ENCODE data around the gene UBE2R2. TPM values are rescaled to one million over a fixed set of nuclear protein-coding genes. Genes with fewer than 3 reads are reported as not detected.
"Not testable (repeated sequence)": the region's sequence is repeated elsewhere in the genome, so short reads cannot be mapped to it uniquely, and the experiment has no call there.

Gene UBE2R2
- total and polyA plus RNA-seq, 2 of the 8 experiments (the other 6 are each of a cell fraction or from before 2014, with no cell fraction given), result 19.4 to 42.1 TPM

DNA sequence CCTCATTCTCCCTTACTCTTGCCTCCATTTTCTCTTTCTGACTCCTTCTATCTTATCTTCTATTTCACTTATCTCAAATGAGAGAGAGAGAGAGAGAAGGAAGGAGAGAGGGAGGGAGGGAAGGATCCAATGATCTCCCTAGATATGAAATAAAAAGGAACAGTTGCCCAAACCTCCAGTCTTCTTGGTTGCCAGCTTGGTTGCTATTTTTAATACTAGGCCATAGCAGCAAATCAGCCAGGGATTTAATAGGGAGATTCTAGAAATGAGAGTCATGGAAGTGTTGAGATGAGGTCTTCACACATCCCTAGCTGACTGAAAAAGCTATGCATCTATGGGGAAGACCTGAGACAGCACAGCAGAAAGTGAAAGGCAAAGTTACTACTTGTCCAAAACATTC, 43.8 kb upstream of the UBE2R2 start:
- H3K4me2 ChIP-seq (ENCODE audit: insufficient read depth in 1 of 2, low read depth in 2 of 2, low read length in 2 of 2); H2BK20ac ChIP-seq (ENCODE audit: low read length); H3K79me1 ChIP-seq (ENCODE audit: low read depth, low read length); H2BK5ac ChIP-seq (ENCODE audit: low read depth, low read length); DNase-seq (ENCODE audit: low read depth in 1 of 2, low spot score in 2 of 2); H2AFZ ChIP-seq (ENCODE audit: low read length); H3K36me3 ChIP-seq (ENCODE audit: control insufficient read depth in 2 of 4, insufficient read depth in 4 of 4, low read length in 3 of 4); H3K56ac ChIP-seq (replicated peaks; ENCODE audit: insufficient read length, low read depth, low read length); H3K23ac ChIP-seq (ENCODE audit: insufficient read length); H3K23me2 ChIP-seq (ENCODE audit: low read depth, low read length); H2AK5ac ChIP-seq (ENCODE audit: low read depth, low read length); H2BK15ac ChIP-seq (ENCODE audit: low read length); POLR2A ChIA-PET (ENCODE audit: partially characterized antibody); H3K9ac ChIP-seq (replicated peaks in 1 of 4; ENCODE audit: extremely low read depth in 1 of 4, low read depth in 3 of 4, low read length in 3 of 4); H3K27ac ChIP-seq (ENCODE audit: low read depth, low read length); H2BK120ac ChIP-seq (replicated peaks; ENCODE audit: low read depth, low read length); H4K91ac ChIP-seq (replicated peaks; ENCODE audit: insufficient read length, low read length); H3K4me1 ChIP-seq (replicated peaks in 1 of 4; ENCODE audit: control insufficient read depth in 3 of 4, insufficient read depth in 4 of 4, low read length in 3 of 4); H4K5ac ChIP-seq (ENCODE audit: insufficient read length, low read depth, low read length); H3K18ac ChIP-seq (ENCODE audit: extremely low read depth, low read length); H3K4me3 ChIP-seq (ENCODE audit: extremely low read depth in 1 of 4, insufficient read depth in 2 of 4, low read depth in 3 of 4, low read length in 4 of 4); H3K14ac ChIP-seq (ENCODE audit: insufficient read length); H3K27me3 ChIP-seq (replicated peaks in 1 of 4; ENCODE audit: control insufficient read depth in 3 of 4, extremely low read depth in 1 of 4, insufficient read depth in 3 of 4, low read length in 3 of 4); H3K79me2 ChIP-seq (ENCODE audit: control insufficient read depth in 1 of 2, insufficient read depth in 2 of 2, low read length in 2 of 2); H4K8ac ChIP-seq (ENCODE audit: extremely low read depth, insufficient read depth, low read length); H4K20me1 ChIP-seq (replicated peaks in 1 of 2; ENCODE audit: control insufficient read depth in 1 of 2, insufficient read depth in 2 of 2, low read length in 2 of 2); FAIRE-seq; H3K4ac ChIP-seq (replicated peaks; ENCODE audit: insufficient read length, low read depth, low read length); H3K9me3 ChIP-seq (ENCODE audit: insufficient read depth in 2 of 2, low read depth in 1 of 2, low read length in 1 of 2); H2BK12ac ChIP-seq (ENCODE audit: low read depth, low read length): not testable (repeated sequence)
- CTCF ChIA-PET (ENCODE audit: partially characterized antibody), result interaction anchor here (1.0 kb wide), 1 partner anchor 34 kb away, joined by 4 read pairs; no protein-coding TSS in a partner anchor

DNA sequence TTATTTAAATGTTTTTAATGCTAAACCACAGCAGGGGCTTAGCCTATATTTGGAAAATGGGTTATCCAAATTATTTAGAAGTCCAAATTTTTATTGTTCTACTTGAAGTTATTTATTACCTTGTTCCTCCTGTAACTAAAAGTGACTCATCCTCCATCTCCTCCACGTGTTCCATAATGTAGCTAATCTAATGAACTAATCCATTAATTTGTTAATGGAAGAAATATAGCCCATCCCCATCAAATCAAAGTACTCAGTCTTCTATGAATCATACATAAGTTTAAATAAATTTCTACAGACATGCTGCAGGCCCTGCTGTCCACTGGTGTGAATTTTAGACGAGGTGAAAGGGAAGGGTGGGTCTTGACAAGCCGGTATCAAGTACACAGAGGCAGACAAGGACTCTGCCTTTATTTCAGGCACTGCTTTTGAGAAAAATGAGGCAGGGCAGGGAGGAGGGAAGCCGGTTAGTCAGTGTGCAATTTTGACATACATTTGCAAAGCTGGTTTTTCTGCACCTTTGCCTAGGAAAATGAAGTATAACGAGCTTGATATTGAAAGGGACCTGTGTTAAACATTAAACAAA, 42.8 kb upstream of the UBE2R2 start:
- H2BK12ac ChIP-seq (ENCODE audit: low read depth, low read length); H3K4me3 ChIP-seq (ENCODE audit: extremely low read depth in 1 of 4, insufficient read depth in 2 of 4, low read depth in 3 of 4, low read length in 4 of 4); H3K14ac ChIP-seq (ENCODE audit: insufficient read length); H3K36me3 ChIP-seq (ENCODE audit: control insufficient read depth in 2 of 4, insufficient read depth in 4 of 4, low read length in 3 of 4); H3K4ac ChIP-seq (replicated peaks; ENCODE audit: insufficient read length, low read depth, low read length); H3K9me3 ChIP-seq (ENCODE audit: insufficient read depth in 2 of 2, low read depth in 1 of 2, low read length in 1 of 2); H3K4me2 ChIP-seq (ENCODE audit: insufficient read depth in 1 of 2, low read depth in 2 of 2, low read length in 2 of 2); H3K9ac ChIP-seq (replicated peaks in 1 of 4; ENCODE audit: extremely low read depth in 1 of 4, low read depth in 3 of 4, low read length in 3 of 4); H3K18ac ChIP-seq (ENCODE audit: extremely low read depth, low read length); H3K56ac ChIP-seq (replicated peaks; ENCODE audit: insufficient read length, low read depth, low read length); H3K79me2 ChIP-seq (ENCODE audit: control insufficient read depth in 1 of 2, insufficient read depth in 2 of 2, low read length in 2 of 2); H3K27ac ChIP-seq (ENCODE audit: low read depth, low read length); H2BK20ac ChIP-seq (ENCODE audit: low read length); H3K27me3 ChIP-seq (replicated peaks in 1 of 4; ENCODE audit: control insufficient read depth in 3 of 4, extremely low read depth in 1 of 4, insufficient read depth in 3 of 4, low read length in 3 of 4); H3K4me1 ChIP-seq (replicated peaks in 1 of 4; ENCODE audit: control insufficient read depth in 3 of 4, insufficient read depth in 4 of 4, low read length in 3 of 4); H4K5ac ChIP-seq (ENCODE audit: insufficient read length, low read depth, low read length); H4K20me1 ChIP-seq (replicated peaks in 1 of 2; ENCODE audit: control insufficient read depth in 1 of 2, insufficient read depth in 2 of 2, low read length in 2 of 2); H3K23me2 ChIP-seq (ENCODE audit: low read depth, low read length); H2BK5ac ChIP-seq (ENCODE audit: low read depth, low read length); H2BK120ac ChIP-seq (replicated peaks; ENCODE audit: low read depth, low read length); H2AFZ ChIP-seq (ENCODE audit: low read length); H4K8ac ChIP-seq (ENCODE audit: extremely low read depth, insufficient read depth, low read length); FAIRE-seq; DNase-seq (ENCODE audit: low read depth in 1 of 2, low spot score in 2 of 2); POLR2A ChIA-PET (ENCODE audit: partially characterized antibody); H2AK5ac ChIP-seq (ENCODE audit: low read depth, low read length); H3K79me1 ChIP-seq (ENCODE audit: low read depth, low read length); H3K23ac ChIP-seq (ENCODE audit: insufficient read length); H2BK15ac ChIP-seq (ENCODE audit: low read length); H4K91ac ChIP-seq (replicated peaks; ENCODE audit: insufficient read length, low read length): not testable (repeated sequence)
- WGBS, 2 experiments (ENCODE audit: extremely low coverage in 1 of 2, insufficient coverage in 1 of 2, insufficient read length in 1 of 2, insufficient replicate concordance in 2 of 2, low coverage in 1 of 2, low lambda C conversion rate in 2 of 2, missing lambda C conversion rate in 1 of 2), result 84% methylated on average over 5 of the region's 5 CpGs; no CpG with 5 or more reads in 1 of the 2 experiments
- CTCF ChIA-PET (ENCODE audit: partially characterized antibody), result interaction anchor here (1.1 to 1.4 kb wide), 2 partner anchors 18 to 36 kb away, joined by 4 to 6 read pairs; no protein-coding TSS in a partner anchor
